Head of caudate nucleus (tissue), 42 donors: ENCODE measurements around the gene STIP1.
A peak's percentile ranks its signal among the peaks of the same experiment; 100 is the strongest.

Source experiments
- DNase-seq, 42 donors: peaks; one replicate each; pipeline versions ENCODE4 v3.0.0 to v3.0.0-alpha.2; 2020 to 2021; ENCODE audit warnings: mixed read lengths in 7 of 42
- intact Hi-C: fragments of 100-400 bp; cut with DNase I; formaldehyde crosslinking; loops from one replicate; pipeline ENCODE4 v1.15.0; 2022

STIP1 gene

DNA sequence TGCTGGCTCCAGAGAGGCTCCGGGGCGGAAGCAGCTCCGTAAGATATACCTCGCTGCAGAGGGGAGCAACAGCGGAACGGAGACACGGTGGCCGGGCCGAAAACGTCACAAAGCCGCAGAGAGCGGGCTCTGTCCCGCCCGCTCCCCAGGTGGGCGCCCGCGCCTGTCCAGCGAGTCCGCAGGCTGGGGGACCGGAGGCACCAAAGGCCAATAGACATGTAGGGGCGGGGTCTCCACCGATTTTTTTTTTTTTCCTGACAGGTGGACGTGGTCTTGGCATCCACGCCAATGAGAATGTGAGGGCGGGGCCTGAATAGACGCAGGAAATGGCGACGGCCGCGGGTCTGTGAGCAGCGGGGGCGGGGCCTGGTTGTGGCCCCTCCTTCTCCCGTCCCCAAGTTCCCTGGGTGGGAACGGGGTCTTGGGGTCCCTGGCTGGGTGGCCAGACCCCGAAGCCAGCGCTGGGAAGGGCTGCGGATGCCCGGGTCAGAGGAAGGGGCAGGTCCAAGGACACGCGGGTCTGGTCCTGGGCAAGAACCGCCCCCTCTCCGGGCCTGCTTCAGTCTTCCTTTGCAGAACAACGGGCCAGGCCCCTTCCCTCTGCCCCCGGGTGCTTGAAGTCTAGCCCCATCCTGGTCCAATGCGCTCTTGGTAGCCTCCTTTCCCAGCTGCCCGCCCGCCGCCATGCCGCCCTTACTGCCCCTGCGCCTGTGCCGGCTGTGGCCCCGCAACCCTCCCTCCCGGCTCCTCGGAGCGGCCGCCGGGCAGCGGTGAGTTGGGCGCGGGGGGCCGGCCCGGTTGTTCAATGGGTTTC lies 44.4 kb downstream of the STIP1 start, which contains the start of gene DNAJC4:
DNAJC4 (plus strand) TSS at position 378 of the 814 bp plus-strand sequence; CDS start at position 685, 307 bp downstream.
- intact Hi-C loops: no loop called here
- peak; percentile 85 to 97 (median 92) for DNase-seq

DNA sequence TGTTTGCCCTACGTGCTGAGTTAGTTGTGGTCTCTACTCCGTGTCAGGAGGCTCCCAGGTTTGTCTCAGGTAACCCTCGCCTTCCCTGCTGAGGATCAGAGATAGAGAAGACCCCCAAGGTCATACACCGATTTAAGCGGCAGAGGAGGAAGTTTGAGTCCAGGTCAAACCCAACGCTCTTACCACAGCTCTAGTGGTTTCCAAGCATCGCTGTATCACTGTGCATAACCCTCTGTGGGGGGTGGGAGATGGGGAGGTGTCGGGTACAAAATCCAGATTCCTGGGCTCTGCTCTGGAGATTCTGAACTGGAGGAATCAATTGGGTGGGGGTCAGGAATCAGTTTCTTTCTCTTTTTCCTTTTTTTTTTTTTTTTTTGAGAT lies 45.0 kb downstream of the STIP1 start:
- DNase-seq: peak in 1 of 42 donors; percentile 6
- intact Hi-C loops: no loop called here

DNA sequence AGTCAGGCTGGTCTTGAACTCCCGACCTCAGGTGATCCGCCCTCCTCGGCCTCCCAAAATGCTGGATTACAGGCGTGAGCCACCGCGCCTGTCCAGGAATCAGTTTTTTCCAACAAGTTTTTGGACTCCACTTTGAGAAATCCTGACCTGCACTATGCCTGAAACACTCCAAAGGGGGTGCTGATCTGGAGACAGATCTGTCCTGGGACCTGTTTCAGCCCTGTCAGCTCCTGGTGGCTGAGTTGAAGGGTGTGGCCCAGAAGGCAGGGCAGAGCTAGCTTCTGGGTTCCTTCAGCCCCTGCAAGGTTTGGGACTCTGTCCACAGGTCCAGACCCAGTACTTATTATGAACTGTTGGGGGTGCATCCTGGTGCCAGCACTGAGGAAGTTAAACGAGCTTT lies 45.6 kb downstream of the STIP1 start:
- intact Hi-C loops: no loop called here
- DNase-seq: no peak

DNA sequence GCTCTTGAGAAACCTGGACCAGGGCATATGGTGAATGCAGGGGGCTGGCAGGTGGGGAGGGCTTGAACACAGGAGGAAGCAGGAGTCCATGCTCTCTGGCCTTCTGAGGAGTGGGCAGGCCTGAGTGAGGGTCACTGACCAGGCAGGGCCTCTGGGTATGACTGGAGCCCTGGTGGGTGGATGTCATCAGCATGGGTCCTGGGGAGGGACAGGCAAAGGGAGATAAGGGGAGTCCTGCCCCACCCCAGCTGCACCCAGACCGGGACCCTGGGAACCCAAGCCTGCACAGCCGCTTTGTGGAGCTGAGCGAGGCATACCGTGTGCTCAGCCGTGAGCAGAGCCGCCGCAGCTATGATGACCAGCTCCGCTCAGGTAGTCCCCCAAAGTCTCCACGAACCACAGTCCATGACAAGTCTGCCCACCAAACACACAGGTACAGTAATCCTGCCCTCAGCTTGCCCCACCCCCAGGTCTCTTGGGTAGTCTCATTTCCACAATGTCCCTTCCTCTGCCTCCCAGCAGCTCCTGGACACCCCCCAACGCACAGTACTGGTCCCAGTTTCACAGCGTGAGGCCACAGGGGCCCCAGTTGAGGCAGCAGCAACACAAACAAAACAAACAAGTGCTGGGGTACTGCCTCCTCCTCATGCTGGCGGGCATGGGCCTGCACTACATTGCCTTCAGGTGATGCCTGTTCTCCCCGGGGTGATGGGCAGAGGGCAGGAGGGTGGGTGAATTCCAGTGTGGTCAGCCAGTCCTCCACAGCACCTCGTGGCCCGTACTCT lies 46.4 kb downstream of the STIP1 start:
- DNase-seq: no peak
- intact Hi-C loops: no loop called here

DNA sequence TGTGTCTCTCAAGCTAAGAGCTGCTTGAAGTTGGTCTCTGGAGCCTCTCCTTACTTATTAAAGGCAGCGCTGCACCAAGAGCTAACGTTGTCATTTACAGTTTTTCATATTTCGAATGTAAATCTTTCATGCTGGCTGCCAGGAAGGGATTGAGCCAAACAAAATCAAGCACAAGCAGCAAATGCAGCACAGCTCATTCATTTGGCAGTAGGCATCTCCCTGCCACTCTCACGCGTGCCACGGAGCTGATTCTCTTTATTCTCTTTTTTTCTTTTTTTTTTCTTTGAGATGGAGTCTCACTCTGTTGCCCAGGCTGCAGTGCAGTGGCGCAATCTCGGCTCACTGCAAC lies 47.0 kb downstream of the STIP1 start:
- peak in 1 of 42 donors; percentile 9 for DNase-seq
- intact Hi-C loops: no loop called here

DNA sequence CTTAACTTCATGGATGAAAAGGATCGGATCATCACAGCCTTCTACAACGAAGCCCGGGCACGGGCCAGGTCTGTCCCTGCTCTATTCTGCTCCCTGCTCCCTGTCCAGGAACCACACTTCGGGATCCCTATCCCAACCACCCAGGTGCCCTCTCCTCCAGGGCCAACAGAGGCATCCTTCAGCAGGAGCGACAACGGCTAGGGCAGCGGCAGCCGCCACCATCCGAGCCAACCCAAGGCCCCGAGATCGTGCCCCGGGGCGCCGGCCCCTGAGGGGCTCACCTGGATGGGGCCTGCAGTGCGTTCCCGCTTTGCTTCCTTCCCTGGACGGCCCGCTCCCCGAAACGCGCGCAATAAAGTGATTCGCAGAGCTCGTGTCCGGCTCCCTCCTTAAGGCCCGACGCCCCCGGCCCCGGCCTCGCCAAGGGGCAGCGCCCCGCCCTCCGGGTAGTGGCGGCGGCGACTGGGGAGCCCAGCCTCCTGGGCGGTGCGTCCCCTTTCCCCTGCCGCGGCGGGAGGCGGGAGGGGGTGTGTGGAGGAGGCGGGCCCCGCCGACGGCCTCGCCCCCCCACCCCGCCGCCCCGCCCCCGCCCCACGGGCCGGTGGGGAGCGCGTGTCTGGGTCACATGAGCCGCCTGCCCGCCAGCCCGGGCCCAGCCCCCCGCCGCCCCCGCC lies 48.1 kb downstream of the STIP1 start, which contains the start of gene VEGFB:
VEGFB (plus strand) TSS at position 672 of the 674 bp plus-strand sequence. CDS start 250 bp downstream, outside the sequence.
- peak in 39 of 42 donors; percentile 47 to 86 (median 71) for DNase-seq
- intact Hi-C loops: no loop called here

DNA sequence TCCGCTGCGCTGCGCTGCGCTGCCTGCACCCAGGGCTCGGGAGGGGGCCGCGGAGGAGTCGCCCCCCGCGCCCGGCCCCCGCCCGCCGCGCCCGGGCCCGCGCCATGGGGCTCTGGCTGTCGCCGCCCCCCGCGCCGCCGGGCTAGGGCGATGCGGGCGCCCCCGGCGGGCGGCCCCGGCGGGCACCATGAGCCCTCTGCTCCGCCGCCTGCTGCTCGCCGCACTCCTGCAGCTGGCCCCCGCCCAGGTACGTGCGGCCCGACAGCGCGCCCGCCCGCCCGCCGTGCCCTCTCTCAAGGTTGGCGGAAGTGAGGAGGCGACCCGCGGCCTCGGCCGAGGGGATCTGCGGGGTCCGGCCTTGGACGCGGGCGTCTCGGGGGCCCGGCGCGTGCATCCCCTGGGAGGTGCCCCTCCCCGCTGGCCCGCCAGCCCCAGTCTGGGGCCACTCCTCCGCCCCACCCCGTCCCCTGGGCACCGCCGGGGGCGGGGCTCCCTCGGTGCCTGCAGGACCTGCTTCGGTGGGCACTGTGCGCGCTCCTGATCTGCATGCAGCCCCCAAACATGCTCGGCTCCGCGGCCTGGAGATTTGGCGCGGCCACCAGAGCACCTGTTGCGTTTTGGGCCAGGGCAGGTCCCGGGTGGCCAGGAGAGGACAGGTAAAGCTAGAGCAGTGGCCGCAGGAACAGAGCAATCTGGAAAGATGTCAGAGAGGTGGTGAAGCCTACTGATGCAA lies 48.8 kb downstream of the STIP1 start:
- DNase-seq: peak in 6 of 42 donors; percentile 33 to 50 (median 39)
- intact Hi-C loops: no loop called here

DNA sequence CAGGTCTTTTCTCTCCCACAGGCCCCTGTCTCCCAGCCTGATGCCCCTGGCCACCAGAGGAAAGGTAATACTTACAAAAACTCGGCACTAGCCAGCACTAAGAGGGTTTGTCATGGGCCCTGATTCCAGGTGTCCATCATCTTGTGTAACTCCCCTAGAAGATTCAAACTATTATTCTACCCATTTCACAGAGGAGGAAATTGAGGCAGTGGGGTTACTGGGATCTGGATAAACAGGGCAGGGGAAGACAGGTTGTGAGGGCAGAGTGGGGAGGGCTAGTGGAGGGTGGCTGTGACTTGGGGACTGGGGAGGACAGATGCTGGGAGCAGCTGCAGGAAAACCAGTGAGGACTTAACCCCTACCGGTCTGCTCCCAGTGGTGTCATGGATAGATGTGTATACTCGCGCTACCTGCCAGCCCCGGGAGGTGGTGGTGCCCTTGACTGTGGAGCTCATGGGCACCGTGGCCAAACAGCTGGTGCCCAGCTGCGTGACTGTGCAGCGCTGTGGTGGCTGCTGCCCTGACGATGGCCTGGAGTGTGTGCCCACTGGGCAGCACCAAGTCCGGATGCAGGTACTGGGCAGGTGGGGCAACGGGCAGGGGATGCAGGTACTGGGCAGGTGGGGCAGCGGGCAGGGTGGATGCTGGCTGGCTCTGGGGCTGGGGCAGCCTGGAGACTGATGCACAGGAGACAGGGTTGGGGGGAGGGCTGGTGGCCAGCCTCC lies 49.6 kb downstream of the STIP1 start:
- intact Hi-C loops: no loop called here
- no peak for DNase-seq

DNA sequence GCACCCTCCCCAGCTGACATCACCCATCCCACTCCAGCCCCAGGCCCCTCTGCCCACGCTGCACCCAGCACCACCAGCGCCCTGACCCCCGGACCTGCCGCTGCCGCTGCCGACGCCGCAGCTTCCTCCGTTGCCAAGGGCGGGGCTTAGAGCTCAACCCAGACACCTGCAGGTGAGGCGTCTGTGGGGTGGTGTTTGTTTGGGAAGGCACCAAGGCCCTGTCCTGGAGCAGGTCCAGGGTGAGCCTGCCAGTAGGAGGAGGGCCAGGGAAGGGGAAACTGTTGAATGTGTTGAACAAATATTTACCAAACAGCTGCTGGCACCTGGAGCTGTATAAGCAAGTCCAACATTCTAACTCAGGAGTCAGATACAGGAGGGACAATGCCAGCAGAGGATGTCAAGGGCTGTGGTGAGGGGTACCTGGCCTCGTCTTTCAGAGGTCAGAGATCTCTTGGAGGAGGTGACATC lies 51.5 kb downstream of the STIP1 start:
- intact Hi-C loops: no loop called here
- peak in 1 of 42 donors; percentile 2 for DNase-seq

DNA sequence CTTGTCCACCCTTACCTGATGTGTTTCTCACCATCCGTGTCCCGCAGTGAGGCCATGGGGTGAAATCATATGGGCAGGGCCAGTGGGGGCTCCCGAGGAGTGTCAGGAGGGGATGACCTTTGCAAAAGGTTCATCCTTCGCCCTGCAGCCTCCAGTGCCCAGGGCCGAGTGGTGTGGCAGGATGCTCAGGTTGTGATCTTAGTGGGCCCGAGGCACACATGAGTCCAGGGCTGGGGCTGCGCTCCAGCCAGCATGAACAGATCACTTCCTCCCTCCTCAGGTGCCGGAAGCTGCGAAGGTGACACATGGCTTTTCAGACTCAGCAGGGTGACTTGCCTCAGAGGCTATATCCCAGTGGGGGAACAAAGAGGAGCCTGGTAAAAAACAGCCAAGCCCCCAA lies 52.1 kb downstream of the STIP1 start:
- DNase-seq: peak in 1 of 42 donors; percentile 1
- intact Hi-C loops: no loop called here

DNA sequence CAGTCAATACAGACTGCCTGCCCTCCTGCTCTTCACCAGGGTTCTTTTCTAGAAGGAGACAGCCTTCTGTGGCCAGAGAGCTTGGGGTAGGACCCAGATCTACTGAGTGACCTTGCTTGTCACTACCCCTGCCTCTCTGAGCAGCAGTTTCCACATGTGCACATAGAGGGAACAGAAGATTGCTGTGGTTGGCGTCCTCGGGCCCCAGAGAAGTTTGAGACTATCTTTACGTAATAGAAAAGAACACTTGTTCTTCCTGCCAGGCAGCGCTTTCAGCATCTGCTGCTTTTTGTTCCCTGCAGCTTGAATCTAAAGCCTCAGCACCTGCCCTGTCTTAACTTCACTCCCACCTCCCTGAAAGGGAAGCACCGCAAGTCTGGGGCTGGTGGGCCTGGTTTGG lies 53.0 kb downstream of the STIP1 start:
- intact Hi-C loops: no loop called here
- DNase-seq: peak in 4 of 42 donors; percentile 51 to 64 (median 56)

DNA sequence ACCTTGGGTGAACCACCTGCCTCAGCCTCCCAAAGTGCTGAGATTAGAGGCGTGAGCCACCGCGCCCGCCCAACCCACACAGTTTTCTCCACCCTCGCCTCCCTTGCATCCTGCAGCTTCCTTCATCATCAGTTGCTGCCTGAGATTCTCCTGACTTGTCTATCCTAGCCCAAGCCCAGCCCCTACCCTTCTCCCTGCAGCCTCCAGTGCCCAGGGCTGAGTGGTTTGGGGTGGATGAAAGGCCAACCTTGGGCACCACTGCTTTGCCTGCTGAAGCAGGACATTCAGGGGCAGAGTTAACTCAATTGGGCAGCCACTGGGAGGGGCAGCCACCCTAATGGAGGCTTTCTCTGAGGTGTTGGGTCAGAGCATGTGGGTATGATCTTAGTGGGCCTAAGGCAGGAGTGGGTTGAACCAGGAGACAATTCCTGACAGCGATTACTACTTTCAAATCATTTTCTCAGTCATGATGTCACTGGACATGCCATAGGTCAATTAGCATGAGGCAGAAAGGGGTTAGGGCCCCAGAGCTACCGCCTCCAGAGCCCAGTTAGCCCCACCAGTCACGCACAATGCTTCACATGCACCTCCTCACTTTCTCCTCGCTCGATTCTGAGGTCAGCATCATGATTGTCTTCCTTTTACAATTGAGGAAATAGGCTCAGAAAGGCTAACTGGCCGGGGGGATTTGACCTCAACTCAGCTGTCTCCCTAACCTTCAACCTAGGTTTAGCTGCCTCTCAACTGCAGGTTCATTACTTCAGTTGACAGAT lies 53.9 kb downstream of the STIP1 start:
- peak in 4 of 42 donors; percentile 2 to 60 (median 54) for DNase-seq
- intact Hi-C loops: no loop called here

DNA sequence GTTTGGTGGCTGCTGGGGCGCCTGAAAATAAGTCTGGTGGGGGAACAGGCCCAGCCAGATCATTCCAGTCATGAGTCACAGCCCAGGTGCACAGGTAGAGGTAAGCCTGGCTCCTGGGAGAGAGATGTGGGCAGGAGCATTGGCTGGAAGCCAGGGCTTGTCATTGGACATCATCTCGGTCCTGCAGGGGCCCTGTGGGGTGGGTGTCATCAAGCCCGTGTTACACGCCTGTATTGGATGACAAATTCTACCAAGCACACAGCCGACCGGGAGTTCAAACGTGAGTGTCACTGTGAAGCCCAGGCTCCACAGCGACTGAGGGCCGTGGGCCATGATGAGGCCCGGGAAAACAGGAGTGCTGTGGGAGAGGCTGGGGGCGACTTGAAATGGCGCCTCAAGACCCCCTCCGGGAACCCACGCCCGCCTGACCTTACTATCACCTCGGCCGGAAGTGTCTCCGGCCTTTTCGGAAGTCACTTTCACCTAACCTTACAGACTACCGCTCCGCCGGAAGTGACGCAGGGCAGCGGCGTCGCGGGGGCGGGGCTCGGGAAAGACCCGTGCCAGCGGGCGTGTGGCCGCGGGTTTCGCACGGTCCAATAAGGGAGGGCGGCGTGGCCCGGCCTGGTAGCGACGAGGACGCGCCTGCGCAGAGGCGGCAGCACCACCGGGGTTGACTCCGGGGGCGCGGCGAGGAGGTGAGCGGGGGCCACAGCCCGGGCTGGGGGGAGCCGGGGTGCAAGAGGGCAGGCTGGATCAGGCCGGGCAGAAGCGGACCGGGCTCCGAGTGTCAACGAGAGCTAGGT lies 54.7 kb downstream of the STIP1 start, which contains the start of gene FKBP2:
FKBP2 (plus strand) TSS at position 661 of the 806 bp plus-strand sequence. CDS start 1,293 bp downstream, outside the sequence.
- intact Hi-C loops: no loop called here
- peak; percentile 92 to 99 (median 97) for DNase-seq

DNA sequence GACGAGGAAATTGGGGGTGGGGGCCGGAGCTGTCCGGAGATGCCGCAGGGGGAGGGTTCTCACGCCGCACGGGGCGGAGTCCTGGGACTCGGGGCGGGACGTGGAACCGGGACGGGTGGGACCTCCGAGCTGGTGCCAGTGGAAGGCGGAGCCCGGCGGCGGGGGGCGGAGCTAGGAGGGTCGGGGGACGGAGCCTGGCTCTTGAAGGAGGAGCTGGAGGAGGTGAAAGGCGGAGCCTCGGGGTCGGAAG lies 55.2 kb downstream of the STIP1 start:
- intact Hi-C loops: no loop called here
- DNase-seq: peak in 34 of 42 donors; percentile 99 to 100 (median 100)

DNA sequence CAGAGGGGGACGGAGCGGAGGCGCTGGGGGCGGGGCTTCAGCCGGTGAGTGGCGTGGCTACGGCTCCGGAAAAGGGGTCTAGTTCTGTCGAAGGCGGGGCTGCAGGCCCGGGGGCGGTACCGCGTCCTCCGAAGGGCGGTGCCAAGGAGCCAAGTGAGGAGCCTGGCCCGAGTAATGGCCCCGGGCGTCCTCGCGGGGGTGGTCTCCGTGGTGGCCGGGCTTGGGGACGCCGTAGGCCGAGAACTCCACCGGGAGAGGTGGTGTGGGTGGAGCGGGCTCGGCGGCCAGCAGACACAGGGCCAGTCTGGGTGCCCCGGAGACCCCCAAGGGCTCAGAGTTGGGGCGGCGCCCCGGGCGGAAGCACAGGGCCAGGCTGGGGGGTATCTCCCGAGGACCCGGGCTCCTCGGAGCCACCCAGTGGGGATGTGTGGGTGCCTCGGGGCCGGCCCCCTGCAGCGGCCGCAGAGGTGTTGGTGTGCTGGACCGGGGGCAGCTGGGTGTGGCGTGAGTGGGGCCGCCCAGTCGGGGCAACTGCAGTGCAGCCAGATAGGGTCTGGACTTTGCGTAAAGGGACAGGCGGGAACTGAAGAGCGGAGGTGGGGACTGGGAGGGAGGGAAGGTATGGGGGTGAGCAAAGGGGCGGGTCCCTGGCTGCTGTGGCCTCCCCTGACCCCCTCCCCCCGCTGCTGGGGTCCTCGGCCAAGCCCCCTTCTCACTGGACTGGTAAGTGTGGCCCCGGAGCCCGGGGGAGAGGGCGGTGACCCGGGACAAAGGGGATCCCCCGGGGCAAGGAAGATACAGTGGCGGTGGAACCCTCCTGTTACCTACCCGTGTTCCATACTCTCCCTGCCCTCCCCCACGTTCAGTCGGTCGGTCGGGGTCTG lies 55.8 kb downstream of the STIP1 start:
- intact Hi-C loops: no loop called here

More for the DNA sequence above, 55.8 kb downstream of the STIP1 start:
- DNase-seq: peak in 8 of 42 donors; percentile 98 to 100 (median 100)
